Smooth muscle cell (in vitro differentiated cells): ENCODE results near the gene MAMSTR. TPM values are rescaled to one million over a fixed set of nuclear protein-coding genes. Genes with fewer than 3 reads are reported as not detected.

Source experiments
- DNase-seq: peaks from one replicate; lab custom pipeline; 2025; ENCODE audit not compliant: unreplicated experiment; lab: John Stamatoyannopoulos, UW
- H2AFZ ChIP-seq: fragments of 200-600 bp; sonication (generic); 2 replicates; pipeline ENCODE4 v1.6.0; 2016; ENCODE audit warnings: antibody characterized with exemption, low read depth, mild to moderate bottlenecking
- H3F3A ChIP-seq: fragments of 200-600 bp; sonication (generic); 2 replicates; pipeline ENCODE4 v1.6.0; 2017; ENCODE audit warnings: antibody characterized with exemption, low read depth
- H3K27ac ChIP-seq: fragments of 200-600 bp; sonication (generic); 2 replicates; pipeline ENCODE4 v1.5.1; 2016; ENCODE audit warnings: low read depth, mild to moderate bottlenecking
- H3K27me3 ChIP-seq: fragments of 200-600 bp; sonication (generic); 2 replicates; pipeline ENCODE4 v1.6.1; 2016; ENCODE audit warnings: low read depth, mild to moderate bottlenecking
- H3K36me3 ChIP-seq: fragments of 200-600 bp; sonication (generic); 2 replicates; pipeline ENCODE4 v1.5.1; 2016; ENCODE audit warnings: low read depth
- H3K4me1 ChIP-seq: fragments of 200-600 bp; sonication (generic); 2 replicates; pipeline ENCODE4 v1.5.1; 2016; ENCODE audit warnings: low read depth
- H3K4me2 ChIP-seq: fragments of 200-600 bp; sonication (generic); 2 replicates; pipeline ENCODE4 v1.6.0; 2016; ENCODE audit warnings: mild to moderate bottlenecking
- H3K4me3 ChIP-seq: fragments of 200-600 bp; sonication (generic); 2 replicates; pipeline ENCODE4 v1.5.1; 2016; ENCODE audit warnings: mild to moderate bottlenecking
- H3K79me2 ChIP-seq: fragments of 200-600 bp; sonication (generic); 2 replicates; pipeline ENCODE4 v1.6.0; 2016; ENCODE audit warnings: low read depth, mild to moderate bottlenecking
- H3K9ac ChIP-seq: fragments of 200-600 bp; sonication (generic); 2 replicates; pipeline ENCODE4 v1.6.0; 2016; ENCODE audit warnings: low read depth
- H3K9me3 ChIP-seq: fragments of 200-600 bp; sonication (generic); replicated peaks from 2 replicates; pipeline ENCODE4 v1.5.1; 2016; ENCODE audit warnings: low read depth
- H4K20me1 ChIP-seq: fragments of 200-600 bp; sonication (generic); 2 replicates; pipeline ENCODE4 v1.6.0; 2016; ENCODE audit warnings: low read depth
- WGBS: methylation state at CpG from one replicate; pipeline ENCODE4 v1.1.7; 2016; ENCODE audit warnings: low lambda C conversion rate; 5-methylcytosine and 5-hydroxymethylcytosine counted together
- polyA plus RNA-seq: library from polyadenylated mRNA; unstranded; fragments of >200 nt; fragmentation: Nextera tagmentation; extraction: Ambion mirVana; gene quantifications from 2 replicates; pipeline ENCODE4 v1.2.1, GENCODE V29; 2016
- total RNA-seq: library from RNA; depleted of rRNA; stranded (reverse); fragments of >200 nt; gene quantifications from 2 replicates; pipeline ENCODE4 v1.2.3, GENCODE V29; 2014
- TF ChIP-seq, protein P1 (sequence below): fragments of 200-600 bp; sonication (generic); IDR thresholded peaks from 2 replicates; pipeline ENCODE4 v1.5.1; 2017; ENCODE audit warnings: borderline replicate concordance, mild to moderate bottlenecking, antibody characterized with exemption; ENCODE audit not compliant: insufficient read depth, poor library complexity, severe bottlenecking

MAMSTR gene
- total and polyA plus RNA-seq, 2 experiments from 2014 or later: 0.58 to 3.9 TPM

DNA sequence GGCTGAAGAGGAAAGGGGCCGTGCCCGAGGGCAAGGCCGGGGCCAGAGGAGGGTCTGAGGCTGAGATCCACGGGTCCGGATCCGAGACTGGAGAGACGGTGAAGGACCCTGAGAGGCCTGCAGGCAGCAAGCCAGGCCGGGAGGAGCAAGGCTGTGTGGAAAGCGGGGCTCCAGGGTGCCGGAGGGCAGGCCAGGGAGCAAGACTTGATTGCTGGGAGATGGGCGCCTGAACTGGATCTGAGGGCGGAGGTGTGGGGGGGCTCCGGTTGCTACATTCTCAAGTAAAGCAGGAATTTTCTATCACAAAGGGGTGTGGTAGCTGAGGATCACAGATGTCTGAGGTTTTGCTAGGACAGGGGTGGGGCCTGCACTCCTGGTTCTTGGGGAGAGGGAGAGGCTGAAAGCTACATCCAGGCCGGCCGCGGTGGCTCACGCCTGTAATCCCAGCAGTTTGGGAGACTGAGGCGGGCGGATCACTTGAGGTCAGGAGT lies 3.8 kb downstream of the MAMSTR start:
- 94% methylated on average over 19 of the region's 19 CpGs for WGBS
- Histone ChIP-seq H3K27me3 (no peaks in the 10 kb centered on the region), H3F3A (peaks cover 8% of the 10 kb centered on the region), H3K36me3 (no peaks in the 10 kb centered on the region), H3K27ac (no peak overlapping the region), H4K20me1 (no peaks in the 10 kb centered on the region), H3K4me3 (peak overlapping the region; percentile 60), H2AFZ (no peak overlapping the region), H3K9ac (no peak overlapping the region), H3K4me1 (peaks cover 21% of the 10 kb centered on the region), H3K4me2 (no peak overlapping the region), H3K9me3 (no peaks in the 10 kb centered on the region), H3K79me2 (no peaks in the 10 kb centered on the region)
- no peak for DNase-seq
- TF ChIP-seq, protein P1, sequence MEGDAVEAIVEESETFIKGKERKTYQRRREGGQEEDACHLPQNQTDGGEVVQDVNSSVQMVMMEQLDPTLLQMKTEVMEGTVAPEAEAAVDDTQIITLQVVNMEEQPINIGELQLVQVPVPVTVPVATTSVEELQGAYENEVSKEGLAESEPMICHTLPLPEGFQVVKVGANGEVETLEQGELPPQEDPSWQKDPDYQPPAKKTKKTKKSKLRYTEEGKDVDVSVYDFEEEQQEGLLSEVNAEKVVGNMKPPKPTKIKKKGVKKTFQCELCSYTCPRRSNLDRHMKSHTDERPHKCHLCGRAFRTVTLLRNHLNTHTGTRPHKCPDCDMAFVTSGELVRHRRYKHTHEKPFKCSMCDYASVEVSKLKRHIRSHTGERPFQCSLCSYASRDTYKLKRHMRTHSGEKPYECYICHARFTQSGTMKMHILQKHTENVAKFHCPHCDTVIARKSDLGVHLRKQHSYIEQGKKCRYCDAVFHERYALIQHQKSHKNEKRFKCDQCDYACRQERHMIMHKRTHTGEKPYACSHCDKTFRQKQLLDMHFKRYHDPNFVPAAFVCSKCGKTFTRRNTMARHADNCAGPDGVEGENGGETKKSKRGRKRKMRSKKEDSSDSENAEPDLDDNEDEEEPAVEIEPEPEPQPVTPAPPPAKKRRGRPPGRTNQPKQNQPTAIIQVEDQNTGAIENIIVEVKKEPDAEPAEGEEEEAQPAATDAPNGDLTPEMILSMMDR: no peak

DNA sequence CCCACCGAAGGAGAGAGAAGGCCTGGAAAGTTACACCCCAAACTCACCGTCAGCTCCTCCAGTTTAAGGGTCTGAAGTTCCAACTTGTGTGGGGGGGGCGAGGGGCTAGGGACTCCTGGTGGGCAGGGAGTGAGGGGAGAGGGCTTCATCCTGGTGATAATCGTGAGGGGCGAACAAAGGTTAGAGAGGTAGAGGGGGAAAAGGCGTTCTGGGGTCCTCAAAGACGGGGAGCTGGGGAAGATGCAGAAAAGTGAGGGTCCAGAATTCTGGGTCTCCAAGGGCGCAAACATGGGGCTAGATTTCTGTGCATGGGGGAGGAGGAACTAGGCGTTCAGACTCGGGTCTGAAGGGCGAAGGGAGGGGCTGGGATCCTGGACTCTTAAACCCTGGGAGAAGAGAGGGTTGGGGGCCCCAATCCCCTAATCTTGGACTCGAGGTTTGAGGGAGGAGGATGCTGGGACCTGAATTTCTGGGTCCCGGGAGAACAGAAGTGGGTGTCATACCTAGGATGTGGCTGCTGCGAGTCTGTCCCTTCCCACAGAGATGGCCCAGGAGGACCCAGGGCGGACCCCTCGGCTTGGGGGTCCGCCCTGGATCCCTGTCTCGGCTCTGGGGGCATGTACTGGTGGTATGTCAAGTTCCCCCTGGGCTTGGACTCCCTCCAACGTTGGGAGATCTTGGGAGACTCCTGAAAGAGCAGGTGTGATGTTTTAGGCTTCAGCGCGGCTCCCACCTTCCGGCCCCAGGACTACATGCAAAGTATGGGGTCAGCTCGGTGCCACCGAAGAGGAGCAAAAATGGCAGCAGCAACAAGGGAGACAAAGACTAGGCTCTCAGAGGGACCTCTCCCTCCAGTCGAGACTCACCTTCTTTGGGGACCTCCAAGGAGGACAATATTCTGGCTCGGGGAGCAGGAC lies 4.5 kb downstream of the MAMSTR start:
- Histone ChIP-seq H4K20me1 (no peaks in the 10 kb centered on the region), H3K4me3 (peak overlapping the region; percentile 60), H3K79me2 (no peaks in the 10 kb centered on the region), H3K4me1 (peaks cover 21% of the 10 kb centered on the region), H3K36me3 (no peaks in the 10 kb centered on the region), H3K4me2 (peak overlapping the region; percentile 92), H3K9me3 (no peaks in the 10 kb centered on the region), H3K27ac (peak overlapping the region; percentile 80), H3F3A (peaks cover 8% of the 10 kb centered on the region), H3K9ac (peak overlapping the region; percentile 65), H3K27me3 (no peaks in the 10 kb centered on the region), H2AFZ (peak overlapping the region; percentile 86)
- TF ChIP-seq, protein P1: no peak
- whole genome bisulfite sequencing: 75% methylated on average over 26 of the region's 26 CpGs
- DNase-seq: no peak

DNA sequence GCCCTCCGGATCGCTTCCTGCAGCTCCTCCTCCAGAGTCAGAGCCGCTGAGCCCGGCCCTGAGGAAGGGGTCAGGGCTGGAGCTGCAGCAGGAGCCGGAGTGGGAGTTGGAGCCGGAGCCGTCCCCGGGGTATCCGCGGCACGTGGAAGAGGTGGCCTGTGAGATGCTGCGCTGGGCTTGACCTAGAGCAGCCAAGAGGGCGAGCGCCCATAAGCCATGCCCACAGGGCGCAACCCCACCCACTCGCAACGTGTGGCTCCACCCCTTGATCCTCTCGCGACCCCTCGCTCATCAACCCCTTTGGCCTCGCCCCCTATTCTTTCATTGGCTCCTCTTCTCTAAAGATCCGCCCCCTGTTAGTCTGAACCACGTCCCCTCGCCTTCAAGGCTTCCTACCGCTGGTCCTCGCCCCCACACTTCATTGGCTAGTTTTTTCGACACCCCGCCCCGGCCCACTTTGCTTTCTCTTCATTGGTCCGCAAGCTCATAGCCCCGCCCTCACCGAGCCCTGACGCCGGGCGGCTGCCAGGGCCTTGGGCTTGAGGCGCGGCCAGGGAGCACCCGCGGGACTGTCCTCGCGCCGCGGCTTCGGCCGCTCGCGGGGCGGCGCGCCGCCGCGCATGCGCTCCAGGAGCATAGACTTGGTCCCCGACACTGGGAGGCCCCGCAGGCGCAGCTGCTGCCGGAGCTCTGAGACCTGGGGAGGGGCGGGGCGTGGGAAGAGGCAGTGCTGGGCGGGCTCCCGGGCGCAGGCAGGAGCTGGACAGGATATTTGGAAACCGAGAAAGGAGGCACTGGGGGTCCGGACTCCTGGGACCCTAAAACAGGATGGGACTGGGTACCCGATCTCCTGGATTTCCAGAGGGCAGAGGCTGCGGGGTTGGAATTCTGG lies 5.4 kb downstream of the MAMSTR start:
- peak overlapping the region; percentile 80 for H3K27ac ChIP-seq
- peak overlapping the region; percentile 92 for H3K4me2 ChIP-seq
- peak overlapping the region; percentile 71 for H3K4me3 ChIP-seq
- H3K79me2 ChIP-seq: no peaks in the 10 kb centered on the region
- peak overlapping the region; percentile 65 for H3K9ac ChIP-seq
- no peaks in the 10 kb centered on the region for H4K20me1 ChIP-seq
- H3F3A ChIP-seq: peaks cover 8% of the 10 kb centered on the region
- no peaks in the 10 kb centered on the region for H3K9me3 ChIP-seq
- no peaks in the 10 kb centered on the region for H3K27me3 ChIP-seq
- no peaks in the 10 kb centered on the region for H3K36me3 ChIP-seq
- H3K4me1 ChIP-seq: peaks cover 21% of the 10 kb centered on the region
- WGBS: 1% methylated on average over 62 of the region's 67 CpGs
- peak; percentile 97 for DNase-seq
- TF ChIP-seq, protein P1: no peak
- H2AFZ ChIP-seq: peak overlapping the region; percentile 90
